Measurements from ENCODE around the gene TMEM220. TPM values are rescaled to one million over a fixed set of nuclear protein-coding genes. Genes with fewer than 3 reads are reported as not detected.

TMEM220 gene
- total and polyA plus RNA-seq, 4 experiments from 2014 or later, result 1.8 to 3.5 (median 2.9) TPM

DNA sequence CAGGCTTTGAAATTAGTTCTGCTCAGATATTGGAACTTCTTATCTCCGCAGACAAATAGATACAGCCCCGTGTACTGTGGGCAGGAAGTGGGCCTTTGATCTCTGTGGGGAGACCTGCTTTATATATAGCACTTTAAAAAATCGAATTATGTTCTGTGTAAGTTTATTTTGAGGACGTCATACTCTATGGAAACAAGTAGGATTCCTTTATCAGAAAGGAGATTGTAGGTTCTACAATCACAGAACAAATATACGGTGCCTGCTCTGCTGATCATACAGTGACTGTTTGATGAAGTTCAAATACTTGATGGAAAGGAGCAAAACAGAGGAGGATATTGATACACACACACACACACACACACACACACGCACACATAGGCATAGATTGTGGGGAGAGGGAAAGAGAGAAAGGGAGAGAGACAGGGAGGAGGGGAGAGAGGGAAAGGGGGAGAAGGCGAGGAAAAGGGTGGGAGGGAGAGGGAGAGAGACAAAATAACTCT, 14.7 kb upstream of the TMEM220 start:
- Histone ChIP-seq H3K27me3 (ENCODE audit: insufficient read depth, low read length) (no peaks in the 10 kb centered on the region), H3K27ac (ENCODE audit: low read depth, low read length) (no peak overlapping the region), H3K36me3 (ENCODE audit: insufficient read depth, low read length) (no peaks in the 10 kb centered on the region), H3K4me1 (ENCODE audit: insufficient read depth, low read length) (peaks cover 12% of the 10 kb centered on the region), H3K9me3 (ENCODE audit: control insufficient read depth in 1 of 2, low read length in 2 of 2) (no peaks in the 10 kb centered on the region), H3K4me3 (ENCODE audit: low read length in 2 of 2) (no peak overlapping the region)
- Mint-ChIP-seq H3K9me3 (peaks cover 0 to under 1% (median 0%) of the 10 kb centered on the region in 8 donors), H3K27ac (peak overlapping the region in 5 of 7 donors; percentile 3 to 68 (median 13)), H3K27me3 (peaks cover 2 to 8% of the 10 kb centered on the region in 2 donors), H3K4me3 (peak overlapping the region in 7 of 8 donors; percentile 17 to 70 (median 41)), H3K36me3 (no peaks in the 10 kb centered on the region), H3K4me1 (peaks cover 5 to 9% (median 6%) of the 10 kb centered on the region in 4 donors)
- peak; percentile 38 to 55 (median 47) for DNase-seq
- CTCF ChIA-PET (ENCODE audit: partially characterized antibody), result no interaction called here
- POLR2A ChIA-PET (ENCODE audit: partially characterized antibody), result no interaction called here
- intact Hi-C loops (cut with micrococcal nuclease), result no loop called here

DNA sequence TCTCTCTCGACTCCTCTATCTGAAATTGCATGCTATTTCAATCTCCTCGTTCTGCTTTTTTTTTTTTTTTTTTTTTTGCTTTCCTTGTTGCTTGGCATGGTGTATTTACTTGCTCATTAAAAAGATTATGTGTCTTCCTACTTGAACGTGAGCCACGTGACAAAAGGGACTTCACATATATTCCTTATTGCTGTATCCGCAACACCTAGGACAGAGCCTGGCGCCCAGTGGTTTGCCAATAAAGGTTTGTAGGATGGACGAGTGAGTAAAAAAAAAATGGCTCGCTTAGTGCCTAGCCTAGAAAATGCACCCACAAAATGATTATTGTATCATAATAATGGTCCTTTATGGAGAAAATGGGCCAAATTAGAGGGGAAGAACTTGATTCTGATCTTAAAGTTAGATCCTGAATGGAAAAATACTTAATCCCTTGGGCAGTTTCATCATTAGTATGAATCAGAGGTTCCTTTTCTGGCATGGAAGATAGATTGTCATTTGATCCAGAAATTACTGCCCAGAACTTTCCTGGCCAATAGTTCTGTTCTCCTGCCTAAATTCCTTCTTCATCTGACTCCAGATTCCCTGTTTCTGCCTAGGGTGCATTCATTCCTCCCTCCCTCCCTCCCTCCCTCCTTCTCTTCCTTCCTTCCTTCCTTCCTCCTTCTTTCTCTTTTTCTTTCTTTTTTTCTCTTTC, 13.6 kb upstream of the TMEM220 start:
- ChIA-PET CTCF (ENCODE audit: partially characterized antibody) (interaction anchor here (1.2 kb wide), 1 partner anchor 11 kb away, joined by 3 read pairs; no protein-coding TSS in a partner anchor), POLR2A (ENCODE audit: partially characterized antibody) (interaction anchor here (0.6 kb wide), 1 partner anchor 80 kb away, joined by 3 read pairs; no protein-coding TSS in a partner anchor)
- no peak overlapping the region for H3K27ac ChIP-seq (ENCODE audit: low read depth, low read length)
- H3K27me3 ChIP-seq (ENCODE audit: insufficient read depth, low read length), result no peaks in the 10 kb centered on the region
- H3K9me3 ChIP-seq (ENCODE audit: control insufficient read depth in 1 of 2, low read length in 2 of 2), result no peaks in the 10 kb centered on the region
- no peak overlapping the region for H3K4me3 ChIP-seq (ENCODE audit: low read length in 2 of 2)
- H3K36me3 ChIP-seq (ENCODE audit: insufficient read depth, low read length), result no peaks in the 10 kb centered on the region
- Mint-ChIP-seq H3K27ac (no peak overlapping the region), H3K4me1 (peaks cover 5 to 13% (median 6%) of the 10 kb centered on the region in 4 donors), H3K27me3 (peaks cover 3 to 8% of the 10 kb centered on the region in 2 donors), H3K36me3 (no peaks in the 10 kb centered on the region), H3K4me3 (no peak overlapping the region), H3K9me3 (peaks cover 0 to 2% (median 0%) of the 10 kb centered on the region in 8 donors)
- DNase-seq, result no peak
- peaks cover 12% of the 10 kb centered on the region for H3K4me1 ChIP-seq (ENCODE audit: insufficient read depth, low read length)
- intact Hi-C loops (cut with micrococcal nuclease), result no loop called here

DNA sequence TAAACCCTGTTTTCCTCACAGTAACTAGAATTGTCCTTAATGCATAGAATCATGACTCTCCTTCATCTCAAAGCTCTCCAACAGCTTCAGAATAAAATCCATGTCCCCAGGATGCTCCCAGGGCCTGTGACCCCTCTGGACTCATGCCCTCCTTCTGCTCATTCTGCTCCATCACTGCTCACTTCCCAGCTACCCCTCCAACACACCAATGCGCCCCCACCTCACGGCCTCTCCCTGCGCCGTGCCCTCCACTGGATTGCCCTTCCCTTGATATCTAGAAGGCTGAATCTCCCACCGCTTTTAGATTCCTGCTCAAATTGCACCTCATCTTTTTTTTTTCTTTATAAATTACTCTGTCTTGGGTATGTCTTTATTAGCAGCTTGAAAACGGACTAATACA, 12.6 kb upstream of the TMEM220 start:
- Histone ChIP-seq H3K27ac (ENCODE audit: low read depth, low read length) (no peak overlapping the region), H3K4me1 (ENCODE audit: insufficient read depth, low read length) (peaks cover 12% of the 10 kb centered on the region), H3K4me3 (ENCODE audit: low read length in 2 of 2) (no peak overlapping the region), H3K36me3 (ENCODE audit: insufficient read depth, low read length) (no peaks in the 10 kb centered on the region), H3K27me3 (ENCODE audit: insufficient read depth, low read length) (no peaks in the 10 kb centered on the region), H3K9me3 (ENCODE audit: control insufficient read depth in 1 of 2, low read length in 2 of 2) (no peaks in the 10 kb centered on the region)
- POLR2A ChIA-PET (ENCODE audit: partially characterized antibody), result no interaction called here
- intact Hi-C loops (cut with micrococcal nuclease), result no loop called here
- Mint-ChIP-seq H3K4me1 (peaks cover 5 to 15% (median 10%) of the 10 kb centered on the region in 4 donors), H3K9me3 (peaks cover 0 to 2% (median 0%) of the 10 kb centered on the region in 8 donors), H3K27me3 (peaks cover 3 to 8% of the 10 kb centered on the region in 2 donors), H3K27ac (peak overlapping the region in 1 of 7 donors; percentile 70), H3K4me3 (no peak overlapping the region), H3K36me3 (no peaks in the 10 kb centered on the region)
- CTCF ChIA-PET (ENCODE audit: partially characterized antibody), result interaction anchor here (1.2 kb wide), 1 partner anchor 12 kb away, joined by 3 read pairs; no protein-coding TSS in a partner anchor
- DNase-seq, result no peak

DNA sequence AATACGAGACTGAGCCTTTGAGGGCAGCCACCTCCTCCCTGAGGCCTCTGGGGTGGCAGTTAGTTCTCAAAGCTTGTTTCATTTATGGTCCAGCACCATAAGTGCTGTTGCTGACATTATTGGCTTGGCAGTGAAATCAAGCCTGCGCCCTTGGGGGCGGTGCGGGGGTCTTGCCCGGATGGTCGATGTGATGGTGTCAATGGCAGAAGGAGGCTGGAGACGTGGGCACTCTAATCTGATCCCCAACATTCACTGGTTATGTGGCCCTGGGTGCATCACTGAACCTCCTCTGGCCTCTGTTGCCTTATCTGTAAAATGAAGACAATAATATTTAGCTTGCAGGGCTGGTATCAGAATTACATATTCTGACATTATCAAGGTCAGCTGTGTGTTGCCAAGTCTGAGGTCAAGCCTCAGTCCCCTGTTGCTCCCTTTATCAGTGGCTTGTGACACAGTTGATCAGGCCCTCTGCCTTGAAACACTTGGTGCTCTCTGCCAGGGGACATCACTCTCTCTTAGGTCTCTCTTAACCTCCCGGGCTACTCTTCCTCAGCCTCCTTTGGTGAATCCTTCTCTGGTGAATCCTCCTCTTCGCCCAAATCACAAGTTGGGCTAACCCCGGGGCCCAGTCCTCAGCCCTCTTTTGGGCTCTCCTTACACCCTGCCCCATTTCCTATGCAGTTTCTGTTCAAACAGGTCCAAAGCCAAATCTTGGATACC, 11.8 kb upstream of the TMEM220 start:
- no peak overlapping the region for H3K4me3 ChIP-seq (ENCODE audit: low read length in 2 of 2)
- CTCF ChIA-PET (ENCODE audit: partially characterized antibody), result interaction anchor here (0.9 to 1.2 kb wide), 3 partner anchors 8 to 103 kb away, joined by 3 read pairs; no protein-coding TSS in a partner anchor
- H3K27ac ChIP-seq (ENCODE audit: low read depth, low read length), result no peak overlapping the region
- DNase-seq, result no peak
- POLR2A ChIA-PET (ENCODE audit: partially characterized antibody), result no interaction called here
- intact Hi-C loops (cut with micrococcal nuclease), result no loop called here
- H3K4me1 Mint-ChIP-seq, result peaks cover 9 to 20% (median 14%) of the 10 kb centered on the region in 4 donors
- H3K27ac Mint-ChIP-seq, result peak overlapping the region in 1 of 7 donors; percentile 4
- no peaks in the 10 kb centered on the region for H3K27me3 ChIP-seq (ENCODE audit: insufficient read depth, low read length)
- peaks cover 0 to 2% (median 0%) of the 10 kb centered on the region in 8 donors for H3K9me3 Mint-ChIP-seq
- peaks cover 12% of the 10 kb centered on the region for H3K4me1 ChIP-seq (ENCODE audit: insufficient read depth, low read length)
- H3K27me3 Mint-ChIP-seq, result peaks cover 3 to 9% of the 10 kb centered on the region in 2 donors
- H3K36me3 Mint-ChIP-seq, result no peaks in the 10 kb centered on the region
- no peak overlapping the region for H3K4me3 Mint-ChIP-seq
- no peaks in the 10 kb centered on the region for H3K36me3 ChIP-seq (ENCODE audit: insufficient read depth, low read length)
- H3K9me3 ChIP-seq (ENCODE audit: control insufficient read depth in 1 of 2, low read length in 2 of 2), result no peaks in the 10 kb centered on the region

DNA sequence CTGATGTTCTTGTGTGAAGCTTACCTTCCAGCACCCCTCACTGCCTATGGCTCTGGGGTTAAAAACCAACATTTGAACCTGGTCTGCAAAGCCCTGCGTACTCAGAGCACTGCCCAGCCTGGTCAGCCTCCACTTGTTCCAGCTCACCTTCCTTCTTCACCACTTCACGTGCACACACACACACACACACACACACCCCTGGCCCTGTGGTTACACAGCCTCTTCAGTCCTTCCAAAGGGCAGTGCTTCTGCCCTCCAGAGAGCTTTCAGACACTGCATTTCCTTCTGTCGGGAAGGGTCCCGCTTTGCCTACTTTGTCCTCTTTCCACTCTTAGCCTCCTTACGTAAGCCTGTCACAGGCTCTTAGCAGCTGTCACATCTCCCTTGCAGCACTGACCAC, 9.6 kb upstream of the TMEM220 start:
- H3K9me3 ChIP-seq (ENCODE audit: control insufficient read depth in 1 of 2, low read length in 2 of 2), result no peaks in the 10 kb centered on the region
- no peak overlapping the region for H3K27ac ChIP-seq (ENCODE audit: low read depth, low read length)
- H3K36me3 ChIP-seq (ENCODE audit: insufficient read depth, low read length), result no peaks in the 10 kb centered on the region
- H3K4me3 ChIP-seq (ENCODE audit: low read length in 2 of 2), result no peak overlapping the region
- no peaks in the 10 kb centered on the region for H3K36me3 Mint-ChIP-seq
- no peaks in the 10 kb centered on the region for H3K27me3 ChIP-seq (ENCODE audit: insufficient read depth, low read length)
- peaks cover 5 to 15% (median 10%) of the 10 kb centered on the region in 4 donors for H3K4me1 Mint-ChIP-seq
- H3K9me3 Mint-ChIP-seq, result peaks cover 0 to 2% (median 0%) of the 10 kb centered on the region in 8 donors
- peaks cover 6 to 8% of the 10 kb centered on the region in 2 donors for H3K27me3 Mint-ChIP-seq
- no peak for DNase-seq
- no peak overlapping the region for H3K27ac Mint-ChIP-seq
- ChIA-PET POLR2A (ENCODE audit: partially characterized antibody) (no interaction called here), CTCF (ENCODE audit: partially characterized antibody) (no interaction called here)
- H3K4me1 ChIP-seq (ENCODE audit: insufficient read depth, low read length), result peaks cover 5% of the 10 kb centered on the region
- intact Hi-C loops (cut with micrococcal nuclease), result no loop called here
- no peak overlapping the region for H3K4me3 Mint-ChIP-seq

DNA sequence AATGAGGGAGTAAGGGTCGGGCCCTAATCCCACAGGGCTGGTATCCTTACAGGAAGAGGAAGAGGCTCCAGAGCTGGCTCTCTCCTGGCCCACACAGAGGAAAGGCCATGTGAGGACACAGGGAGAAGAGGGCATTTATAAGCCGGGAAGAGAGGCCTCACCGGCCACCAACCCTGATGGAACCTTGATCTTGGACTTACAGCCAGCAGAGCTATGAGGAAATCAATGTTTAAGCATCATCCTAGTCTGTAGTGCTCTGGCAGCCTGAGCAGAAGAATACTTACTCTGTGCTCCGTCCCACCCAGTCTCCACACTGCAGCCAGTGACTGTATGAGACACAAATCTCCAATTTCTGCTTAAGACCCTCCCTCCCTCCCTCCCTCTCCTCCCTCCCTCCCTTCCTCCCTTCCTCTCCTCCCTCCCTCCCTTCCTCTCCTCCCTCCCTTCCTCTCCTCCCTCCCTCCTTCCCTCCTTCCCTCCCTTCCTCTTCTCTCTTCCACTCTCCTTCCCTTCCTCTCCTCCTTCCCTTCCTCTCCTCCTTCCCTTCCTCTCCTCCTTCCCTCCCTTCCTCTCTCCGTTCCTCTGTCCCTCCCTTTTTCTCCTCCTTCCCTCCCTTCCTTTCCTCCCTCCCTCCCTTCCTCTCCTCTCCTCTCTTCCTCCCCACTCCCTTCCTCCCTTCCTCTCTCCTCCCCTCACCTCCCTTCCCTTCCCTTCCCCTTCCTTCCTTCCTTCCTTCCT, 8.9 kb upstream of the TMEM220 start:
- H3K27ac ChIP-seq (ENCODE audit: low read depth, low read length), result no peak overlapping the region
- POLR2A ChIA-PET (ENCODE audit: partially characterized antibody), result no interaction called here
- H3K4me3 ChIP-seq (ENCODE audit: low read length in 2 of 2), result no peak overlapping the region
- no peak for DNase-seq
- peaks cover 4 to 12% (median 8%) of the 10 kb centered on the region in 4 donors for H3K4me1 Mint-ChIP-seq
- CTCF ChIA-PET (ENCODE audit: partially characterized antibody), result no interaction called here
- intact Hi-C loops (cut with micrococcal nuclease), result no loop called here
- no peaks in the 10 kb centered on the region for H3K36me3 Mint-ChIP-seq
- no peaks in the 10 kb centered on the region for H3K36me3 ChIP-seq (ENCODE audit: insufficient read depth, low read length)
- no peak overlapping the region for H3K27ac Mint-ChIP-seq
- peaks cover 7 to 8% of the 10 kb centered on the region in 2 donors for H3K27me3 Mint-ChIP-seq
- no peaks in the 10 kb centered on the region for H3K27me3 ChIP-seq (ENCODE audit: insufficient read depth, low read length)
- peaks cover 0 to 2% (median 0%) of the 10 kb centered on the region in 8 donors for H3K9me3 Mint-ChIP-seq
- H3K4me3 Mint-ChIP-seq, result no peak overlapping the region
- no peaks in the 10 kb centered on the region for H3K4me1 ChIP-seq (ENCODE audit: insufficient read depth, low read length)
- H3K9me3 ChIP-seq (ENCODE audit: control insufficient read depth in 1 of 2, low read length in 2 of 2), result no peaks in the 10 kb centered on the region
